Activated CD4-positive, alpha-beta T cell treated with anti-CD3 and anti-CD28 coated beads, Interleukin-2, amount 50 U/mL, for 4 hours (primary cell): ENCODE measurements around the gene RRP8.

Experiments
- DNase-seq, 2 experiments: peaks; one replicate each; pipeline ENCODE4 v3.0.0-alpha.2; 2020

The RRP8 gene

GRCh38 chr11:6566704-6567370 is 36.6 kb downstream of the RRP8 start:
- DNase-seq: no peak

- no peak for DNase-seq
Measured at GRCh38 chr11:6565988-6566703, 37.3 kb downstream of the RRP8 start.

- DNase-seq: no peak
Measured at GRCh38 chr11:6565325-6565724, 38.1 kb downstream of the RRP8 start.

GRCh38 chr11:6563667-6564066 is 39.7 kb downstream of the RRP8 start:
- DNase-seq: no peak

GRCh38 chr11:6563121-6563619 is 40.2 kb downstream of the RRP8 start:
- no peak for DNase-seq

GRCh38 chr11:6561288-6561687 is 42.1 kb downstream of the RRP8 start:
- no peak for DNase-seq

GRCh38 chr11:6559369-6559768 is 44.0 kb downstream of the RRP8 start:
- no peak for DNase-seq

- no peak for DNase-seq
Measured at GRCh38 chr11:6557761-6558674, 45.4 kb downstream of the RRP8 start.

GRCh38 chr11:6557063-6557462 is 46.4 kb downstream of the RRP8 start:
- no peak for DNase-seq

- DNase-seq: no peak
Measured at GRCh38 chr11:6556139-6556949, 47.1 kb downstream of the RRP8 start.

GRCh38 chr11:6554828-6555706 is 48.3 kb downstream of the RRP8 start:
- DNase-seq: no peak

GRCh38 chr11:6553634-6554033 is 49.8 kb downstream of the RRP8 start:
- DNase-seq: no peak

- DNase-seq: no peak
Measured at GRCh38 chr11:6548641-6549040, 54.8 kb downstream of the RRP8 start.

- no peak for DNase-seq
Measured at GRCh38 chr11:6548121-6548520, 55.3 kb downstream of the RRP8 start.

GRCh38 chr11:6547177-6547576 is 56.2 kb downstream of the RRP8 start:
- DNase-seq: no peak

- DNase-seq: no peak
Measured at GRCh38 chr11:6546735-6547134, 56.7 kb downstream of the RRP8 start.

- no peak for DNase-seq
Measured at GRCh38 chr11:6545917-6546605, 57.4 kb downstream of the RRP8 start.
